WI38 (cell line): ENCODE data around the gene CBY1.

Experiments used
- H3K4me3 ChIP-seq: 2 replicates; pipeline ENCODE4 v1.5.1; 2011; ENCODE audit warnings: low read depth, mild to moderate bottlenecking, control low read depth, low read length
- CTCF ChIP-seq: IDR thresholded peaks from 2 replicates; pipeline ENCODE4 v1.5.1; 2012; ENCODE audit warnings: low read depth, mild to moderate bottlenecking, control low read depth, low read length

Gene CBY1

GRCh38 chr22:38656256-38657044 is at the start of gene CBY1, which contains the start of gene FAM227A:
TSS of gene CBY1 (plus strand) at chr22:38656638. CDS start at chr22:38668055, 11,417 bp downstream.
TSS of gene FAM227A (minus strand) at chr22:38656392. CDS start at chr22:38650168, 6,224 bp downstream.
- peak within 1 kb of the TSS; percentile 71 for H3K4me3 ChIP-seq

GRCh38 chr22:38607680-38608079 is 48.8 kb upstream of the CBY1 start:
- TF ChIP-seq CTCF, result no peak

More at GRCh38 chr22:38656256-38657044, at the start of gene CBY1, which contains the start of gene FAM227A:
- no peak for TF ChIP-seq CTCF

GRCh38 chr22:38608992-38609750 is 47.3 kb upstream of the CBY1 start:
- TF ChIP-seq CTCF, result no peak
- H3K4me3 ChIP-seq, result no peak overlapping the region

More at GRCh38 chr22:38607680-38608079, 48.8 kb upstream of the CBY1 start:
- no peak overlapping the region for H3K4me3 ChIP-seq

- no peak overlapping the region for H3K4me3 ChIP-seq
- TF ChIP-seq CTCF, result no peak
These were observed 46.2 kb upstream of the CBY1 start for GRCh38 chr22:38610234-38610633.

- no peak for TF ChIP-seq CTCF
- H3K4me3 ChIP-seq, result no peak overlapping the region
These were observed 44.9 kb upstream of the CBY1 start for GRCh38 chr22:38611559-38611958.

- no peak overlapping the region for H3K4me3 ChIP-seq
- TF ChIP-seq CTCF, result no peak
These were observed 44.0 kb upstream of the CBY1 start for GRCh38 chr22:38612217-38613006.
